ENCODE measurements around the gene CYP19A1. TPM values are rescaled to one million over a fixed set of nuclear protein-coding genes. Genes with fewer than 3 reads are reported as not detected.

CYP19A1 gene
- total RNA-seq, 6 experiments from 2014 or later, result 0.57 TPM; not detected in 5

GRCh38 chr15:51193979-51194378 lies 144.4 kb downstream of the CYP19A1 start:
- no peaks in the 10 kb centered on the region for H3K36me3 Mint-ChIP-seq (ENCODE audit: low read depth)
- H3K27ac Mint-ChIP-seq, result no peak overlapping the region
- H3K9me3 Mint-ChIP-seq, result no peaks in the 10 kb centered on the region
- TF ChIP-seq CTCF (IDR thresholded peaks at IDR 0.05), result no peak
- H3K27me3 Mint-ChIP-seq (ENCODE audit: insufficient read depth), result peaks cover 10% of the 10 kb centered on the region
- DNase-seq, result no peak
- no peak overlapping the region for H3K4me3 Mint-ChIP-seq
- peaks cover 20% of the 10 kb centered on the region for H3K4me1 Mint-ChIP-seq (ENCODE audit: low read depth)

- Mint-ChIP-seq H3K27me3 (ENCODE audit: insufficient read depth) (peaks cover 10% of the 10 kb centered on the region), H3K4me1 (ENCODE audit: low read depth) (peaks cover 20% of the 10 kb centered on the region), H3K27ac (no peak overlapping the region), H3K4me3 (no peak overlapping the region), H3K36me3 (ENCODE audit: low read depth) (no peaks in the 10 kb centered on the region), H3K9me3 (no peaks in the 10 kb centered on the region)
- TF ChIP-seq CTCF (IDR thresholded peaks at IDR 0.05), result no peak
- no peak for DNase-seq
These were observed 144.9 kb downstream of the CYP19A1 start for GRCh38 chr15:51193526-51193925.

GRCh38 chr15:51192521-51193280 lies 145.7 kb downstream of the CYP19A1 start:
- Mint-ChIP-seq H3K4me1 (ENCODE audit: low read depth) (peaks cover 20% of the 10 kb centered on the region), H3K27me3 (ENCODE audit: insufficient read depth) (peaks cover 13% of the 10 kb centered on the region), H3K4me3 (no peak overlapping the region), H3K9me3 (no peaks in the 10 kb centered on the region), H3K27ac (no peak overlapping the region), H3K36me3 (ENCODE audit: low read depth) (no peaks in the 10 kb centered on the region)
- DNase-seq, result peak; percentile 72
- peak; percentile 97 for TF ChIP-seq CTCF (IDR thresholded peaks at IDR 0.05)

GRCh38 chr15:51191766-51192165 lies 146.6 kb downstream of the CYP19A1 start:
- no peak for TF ChIP-seq CTCF (IDR thresholded peaks at IDR 0.05)
- Mint-ChIP-seq H3K36me3 (ENCODE audit: low read depth) (no peaks in the 10 kb centered on the region), H3K4me1 (ENCODE audit: low read depth) (peaks cover 20% of the 10 kb centered on the region), H3K27me3 (ENCODE audit: insufficient read depth) (peaks cover 12% of the 10 kb centered on the region), H3K27ac (no peak overlapping the region), H3K9me3 (no peaks in the 10 kb centered on the region), H3K4me3 (no peak overlapping the region)
- no peak for DNase-seq

- Mint-ChIP-seq H3K27me3 (ENCODE audit: insufficient read depth) (peaks cover 12% of the 10 kb centered on the region), H3K27ac (no peak overlapping the region), H3K4me1 (ENCODE audit: low read depth) (peaks cover 20% of the 10 kb centered on the region), H3K4me3 (no peak overlapping the region), H3K36me3 (ENCODE audit: low read depth) (no peaks in the 10 kb centered on the region), H3K9me3 (no peaks in the 10 kb centered on the region)
- TF ChIP-seq CTCF (IDR thresholded peaks at IDR 0.05), result no peak
- DNase-seq, result no peak
These were observed 147.2 kb downstream of the CYP19A1 start for GRCh38 chr15:51191072-51191670.
